H1 (cell line): ENCODE results near the gene TYR. TPM values are rescaled to one million over a fixed set of nuclear protein-coding genes. Genes with fewer than 3 reads are reported as not detected.
"Not testable (repeated sequence)": the region's sequence is repeated elsewhere in the genome, so short reads cannot be mapped to it uniquely, and the experiment has no call there.

Source experiments
- CTCF ChIA-PET: fragments of 300-600 bp; sonication (Branson Sonifier 250); formaldehyde crosslinking; loops from one replicate; lab custom pipeline; 2021; ENCODE audit not compliant: partially characterized antibody; lab: Charles Lee
- POLR2A ChIA-PET: fragments of 300-600 bp; sonication (Branson Sonifier 250); formaldehyde crosslinking; loops from one replicate; lab custom pipeline; 2021; ENCODE audit warnings: inconsistent platforms; ENCODE audit not compliant: partially characterized antibody; lab: Charles Lee
- DNase-seq, 2 experiments: peaks; one replicate each; pipeline versions ENCODE4 v3.0.0 to v3.0.0-alpha.2; 2010 to 2022; ENCODE audit warnings: low spot score in 2 of 2, low read depth in 1 of 2, mixed read lengths in 1 of 2
- FAIRE-seq: peaks from 2 replicates; lab custom pipeline; 2011; peaks lifted over from hg19 to GRCh38; lab: Jason Lieb, UNC
- H2AFZ ChIP-seq: 2 replicates; pipeline ENCODE4 v1.8.1; 2012; ENCODE audit warnings: low read length, inconsistent platforms
- H2AK5ac ChIP-seq: 2 replicates; pipeline ENCODE4 v1.6.1; 2013; ENCODE audit warnings: low read depth, low read length
- H2BK120ac ChIP-seq: replicated peaks from 2 replicates; pipeline ENCODE3; 2013; ENCODE audit warnings: low read depth, low read length, inconsistent platforms
- H2BK12ac ChIP-seq: 2 replicates; pipeline ENCODE4 v1.6.1; 2013; ENCODE audit warnings: low read depth, low read length
- H2BK15ac ChIP-seq: 2 replicates; pipeline ENCODE4 v1.6.1; 2013; ENCODE audit warnings: low read length
- H2BK20ac ChIP-seq: 2 replicates; pipeline ENCODE4 v1.6.1; 2013; ENCODE audit warnings: low read length
- H2BK5ac ChIP-seq: 2 replicates; pipeline ENCODE4 v1.6.1; 2013; ENCODE audit warnings: low read depth, low read length
- H3K14ac ChIP-seq: 2 replicates; pipeline ENCODE4 v1.6.1; 2013; ENCODE audit warnings: inconsistent platforms; ENCODE audit not compliant: insufficient read length
- H3K18ac ChIP-seq: 2 replicates; pipeline ENCODE4 v1.6.1; 2013; ENCODE audit warnings: low read length; ENCODE audit errors: extremely low read depth
- H3K23ac ChIP-seq: 2 replicates; pipeline ENCODE4 v1.6.1; 2013; ENCODE audit warnings: inconsistent platforms; ENCODE audit not compliant: insufficient read length
- H3K23me2 ChIP-seq: 2 replicates; pipeline ENCODE4 v1.6.1; 2013; ENCODE audit warnings: low read depth, low read length
- H3K27ac ChIP-seq: 2 replicates; pipeline ENCODE4 v1.6.1; 2011; ENCODE audit warnings: low read depth, low read length, inconsistent platforms
- H3K27me3 ChIP-seq, 4 experiments: replicated peaks in 1 of 4; 1 replicate in 1 of 4; 2 replicates in 3 of 4; pipeline versions ENCODE4 v1.6.1 to v1.8.1; 2011 to 2013; ENCODE audit warnings: low read length in 3 of 4, mild to moderate bottlenecking in 3 of 4, inconsistent platforms in 2 of 4, mixed read lengths in 2 of 4, moderate library complexity in 1 of 4; ENCODE audit not compliant: control insufficient read depth in 3 of 4, insufficient read depth in 3 of 4; ENCODE audit errors: extremely low read depth in 1 of 4
- H3K36me3 ChIP-seq, 4 experiments: 2 replicates each; pipeline versions ENCODE4 v1.6.1 to v1.8.1; 2011 to 2013; ENCODE audit warnings: mild to moderate bottlenecking in 4 of 4, low read length in 3 of 4, moderate library complexity in 2 of 4, control low read depth in 1 of 4, inconsistent platforms in 1 of 4; ENCODE audit not compliant: insufficient read depth in 4 of 4, control insufficient read depth in 2 of 4
- H3K4ac ChIP-seq: replicated peaks from 2 replicates; pipeline ENCODE3; 2013; ENCODE audit warnings: low read length, low read depth, mixed read lengths, inconsistent platforms; ENCODE audit not compliant: insufficient read length
- H3K4me1 ChIP-seq, 4 experiments: replicated peaks in 1 of 4; 1 replicate in 1 of 4; 2 replicates in 3 of 4; pipeline versions ENCODE4 v1.6.1 to v1.8.1; 2011 to 2013; ENCODE audit warnings: low read length in 3 of 4, inconsistent platforms in 2 of 4, mixed read lengths in 1 of 4; ENCODE audit not compliant: insufficient read depth in 4 of 4, control insufficient read depth in 3 of 4
- H3K4me2 ChIP-seq, 2 experiments: 2 replicates each; pipeline versions ENCODE4 v1.6.1 to v1.8.1; 2011 to 2013; ENCODE audit warnings: low read depth in 2 of 2, low read length in 2 of 2, control low read depth in 1 of 2, inconsistent platforms in 1 of 2, mild to moderate bottlenecking in 1 of 2; ENCODE audit not compliant: insufficient read depth in 1 of 2
- H3K4me3 ChIP-seq, 4 experiments: fragments of 200-600, 300-600 bp in 1 of 4; sonication (generic), shearing (Covaris generic), sonication (Bioruptor Twin) in 1 of 4; 2 replicates each; pipeline versions ENCODE4 v1.5.1 to v1.8.1; 2011 to 2016; ENCODE audit warnings: low read length in 4 of 4, low read depth in 3 of 4, control low read depth in 2 of 4, inconsistent platforms in 2 of 4, mild to moderate bottlenecking in 2 of 4, mixed read lengths in 1 of 4, moderate library complexity in 1 of 4; ENCODE audit not compliant: insufficient read depth in 2 of 4; ENCODE audit errors: extremely low read depth in 1 of 4
- H3K56ac ChIP-seq: replicated peaks from 2 replicates; pipeline ENCODE3; 2013; ENCODE audit warnings: low read depth, mild to moderate bottlenecking, mixed read lengths, low read length, inconsistent platforms; ENCODE audit not compliant: insufficient read length
- H3K79me1 ChIP-seq: 2 replicates; pipeline ENCODE4 v1.6.1; 2013; ENCODE audit warnings: low read depth, low read length, control low read depth
- H3K79me2 ChIP-seq, 2 experiments: 2 replicates each; pipeline versions ENCODE4 v1.6.1 to v1.8.1; 2012 to 2013; ENCODE audit warnings: low read length in 2 of 2, mild to moderate bottlenecking in 2 of 2, inconsistent platforms in 1 of 2; ENCODE audit not compliant: insufficient read depth in 2 of 2, control insufficient read depth in 1 of 2
- H3K9ac ChIP-seq, 4 experiments: replicated peaks in 1 of 4; 1 replicate in 1 of 4; 2 replicates in 3 of 4; pipeline versions ENCODE4 v1.6.1 to v1.8.1; 2011 to 2013; ENCODE audit warnings: low read depth in 3 of 4, low read length in 3 of 4, control low read depth in 2 of 4, mild to moderate bottlenecking in 2 of 4, moderate library complexity in 2 of 4, inconsistent platforms in 1 of 4; ENCODE audit errors: extremely low read depth in 1 of 4
- H3K9me3 ChIP-seq, 2 experiments: 2 replicates each; pipeline versions ENCODE4 v1.6.1 to v1.8.1; 2012 to 2013; ENCODE audit warnings: mild to moderate bottlenecking in 2 of 2, moderate library complexity in 2 of 2, control low read depth in 1 of 2, inconsistent platforms in 1 of 2, low read depth in 1 of 2, low read length in 1 of 2, mixed read lengths in 1 of 2; ENCODE audit not compliant: insufficient read depth in 2 of 2
- H4K20me1 ChIP-seq, 2 experiments: replicated peaks in 1 of 2; 2 replicates each; pipeline versions ENCODE3 to v1.8.1; 2011 to 2013; ENCODE audit warnings: inconsistent platforms in 2 of 2, low read length in 2 of 2, mild to moderate bottlenecking in 1 of 2; ENCODE audit not compliant: insufficient read depth in 2 of 2, control insufficient read depth in 1 of 2
- H4K5ac ChIP-seq: 2 replicates; pipeline ENCODE4 v1.6.1; 2013; ENCODE audit warnings: low read length, low read depth, mixed read lengths, inconsistent platforms; ENCODE audit not compliant: insufficient read length
- H4K8ac ChIP-seq: 2 replicates; pipeline ENCODE4 v1.8.0; 2013; ENCODE audit warnings: mild to moderate bottlenecking, moderate library complexity, low read length, inconsistent platforms; ENCODE audit not compliant: insufficient read depth; ENCODE audit errors: extremely low read depth
- H4K91ac ChIP-seq: replicated peaks from 2 replicates; pipeline ENCODE3; 2013; ENCODE audit warnings: low read length, mixed read lengths, inconsistent platforms; ENCODE audit not compliant: insufficient read length
- WGBS, 2 experiments: shearing (Covaris generic) in 1 of 2; methylation state at CpG; one replicate each; pipeline versions ENCODE4 v1.1.6 to v1.1.7; 2013 to 2015; ENCODE audit warnings: low lambda C conversion rate in 2 of 2, mixed read lengths in 2 of 2, inconsistent platforms in 1 of 2, low coverage in 1 of 2, missing lambda C conversion rate in 1 of 2; ENCODE audit not compliant: insufficient replicate concordance in 2 of 2, insufficient coverage in 1 of 2, insufficient read length in 1 of 2; ENCODE audit errors: extremely low coverage in 1 of 2, missing lambda C conversion rate in 1 of 2; 5-methylcytosine and 5-hydroxymethylcytosine counted together
- polyA plus RNA-seq, 7 experiments: library from polyadenylated mRNA; depleted of rRNA in 3 of 7; stranded (reverse) in 5 of 7; unstranded in 2 of 7; fragments of >200 nt in 5 of 7; fragments of 200-250 nt in 2 of 7; gene quantifications; 1 replicate in 5 of 7; 2 replicates in 1 of 7; 4 replicates in 1 of 7; pipeline versions ENCODE4 v1.2.1 to v1.2.3, GENCODE V29; 2011 to 2013; ENCODE audit warnings: missing spikeins in 2 of 7, mixed read lengths in 2 of 7
- total RNA-seq: library from RNA; stranded (reverse); fragmentation: NEBNext Ultra II Directional; extraction: Animal tissue kit (Norgen Biotek cat#: 25700); gene quantifications from 2 replicates; pipeline ENCODE4 v1.2.1, GENCODE V29; 2021

Gene TYR
- total and polyA plus RNA-seq, 2 of the 8 experiments (the other 6 are each of a cell fraction or from before 2014, with no cell fraction given) = not detected

DNA sequence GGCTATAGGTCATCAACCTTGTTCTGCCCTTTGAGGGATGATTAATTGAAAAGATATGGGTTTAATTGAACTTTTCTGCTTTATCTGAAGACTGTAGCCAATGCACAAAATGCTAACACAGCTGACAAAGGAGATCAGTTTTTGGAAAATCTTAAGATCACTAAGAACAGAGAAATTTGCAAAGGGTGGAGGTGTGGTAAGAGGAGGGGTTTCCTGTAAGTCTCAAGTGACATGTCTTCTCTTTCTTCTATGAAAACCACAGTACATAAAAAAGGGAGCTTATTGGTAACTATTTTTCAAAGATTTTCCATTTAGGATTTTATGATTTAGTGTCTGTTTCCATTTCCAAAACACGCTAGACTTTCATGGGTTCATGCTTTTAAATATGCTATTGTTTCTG lies 108.9 kb downstream of the TYR start:
- H3K14ac ChIP-seq, H3K27me3 ChIP-seq, H2BK120ac ChIP-seq, H2BK12ac ChIP-seq, H3K36me3 ChIP-seq, H3K4me1 ChIP-seq, H4K91ac ChIP-seq, DNase-seq, H4K20me1 ChIP-seq, H2BK20ac ChIP-seq, H3K27ac ChIP-seq, H2BK5ac ChIP-seq, H3K18ac ChIP-seq, H3K79me2 ChIP-seq, H3K79me1 ChIP-seq, H4K8ac ChIP-seq, H3K56ac ChIP-seq, H3K4me3 ChIP-seq, CTCF ChIA-PET, H3K9me3 ChIP-seq, H4K5ac ChIP-seq, H2AFZ ChIP-seq, H2AK5ac ChIP-seq, H3K4ac ChIP-seq, H3K4me2 ChIP-seq, H3K23ac ChIP-seq, H3K9ac ChIP-seq, H3K23me2 ChIP-seq, FAIRE-seq, H2BK15ac ChIP-seq, POLR2A ChIA-PET: not testable (repeated sequence)
- 87% methylated on average over 1 of the region's 1 CpG; no CpG with 5 or more reads in 1 of the 2 experiments for whole genome bisulfite sequencing, 2 experiments

DNA sequence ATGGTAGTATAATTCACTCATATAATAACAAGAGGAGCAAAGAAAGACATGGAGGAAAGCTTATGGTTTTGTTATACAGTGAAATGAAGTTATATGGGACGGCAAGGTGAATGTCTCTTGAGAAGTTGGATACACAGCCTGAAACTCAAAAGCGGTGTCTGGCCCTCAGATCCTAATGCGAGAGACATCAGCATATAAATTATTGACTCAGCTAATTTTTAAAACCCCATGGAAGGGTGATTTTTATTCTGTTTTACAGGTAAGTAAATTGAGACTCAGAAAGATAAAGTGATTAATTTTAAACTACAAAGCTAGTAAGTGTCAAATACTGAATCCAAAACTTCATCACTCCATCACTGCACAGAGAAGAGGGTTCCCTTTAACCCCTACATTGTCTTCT lies 110.3 kb downstream of the TYR start:
- H3K14ac ChIP-seq, H3K9me3 ChIP-seq, H3K9ac ChIP-seq, H3K56ac ChIP-seq, H2BK20ac ChIP-seq, DNase-seq, H3K4me3 ChIP-seq, H3K79me1 ChIP-seq, H2BK120ac ChIP-seq, H2BK15ac ChIP-seq, H3K23ac ChIP-seq, H3K27me3 ChIP-seq, H2BK12ac ChIP-seq, H3K4me2 ChIP-seq, H3K4ac ChIP-seq, FAIRE-seq, H2AK5ac ChIP-seq, H3K27ac ChIP-seq, H3K79me2 ChIP-seq, H4K8ac ChIP-seq, H2BK5ac ChIP-seq, POLR2A ChIA-PET, H2AFZ ChIP-seq, H3K18ac ChIP-seq, H3K4me1 ChIP-seq, CTCF ChIA-PET, H3K36me3 ChIP-seq, H4K5ac ChIP-seq, H3K23me2 ChIP-seq, H4K91ac ChIP-seq, H4K20me1 ChIP-seq: not testable (repeated sequence)
- WGBS, 2 experiments = 98% methylated on average over 3 of the region's 3 CpGs; no CpG with 5 or more reads in 1 of the 2 experiments
